SW480 (cell line): ENCODE data around the gene KIAA1671.

Experiments used
- DNase-seq: peaks from one replicate; pipeline ENCODE4 v3.0.0-alpha.2; 2016; ENCODE audit warnings: low spot score

The KIAA1671 gene

GRCh38 chr22:25045159-25045558 lies 92.6 kb downstream of the KIAA1671 start:
- no peak for DNase-seq

GRCh38 chr22:25048071-25048470 lies 95.6 kb downstream of the KIAA1671 start:
- no peak for DNase-seq

GRCh38 chr22:25048659-25049647 lies 96.4 kb downstream of the KIAA1671 start:
- peak; percentile 44 for DNase-seq

GRCh38 chr22:25049770-25050169 lies 97.3 kb downstream of the KIAA1671 start:
- no peak for DNase-seq

GRCh38 chr22:25050566-25050965 lies 98.0 kb downstream of the KIAA1671 start:
- no peak for DNase-seq

GRCh38 chr22:25051073-25051472 lies 98.6 kb downstream of the KIAA1671 start:
- DNase-seq, result no peak

GRCh38 chr22:25051983-25052710 lies 99.6 kb downstream of the KIAA1671 start:
- no peak for DNase-seq

- DNase-seq, result no peak
Observed at GRCh38 chr22:25053153-25053805, 100.8 kb downstream of the KIAA1671 start.

GRCh38 chr22:25054943-25055511 lies 102.5 kb downstream of the KIAA1671 start:
- no peak for DNase-seq

- DNase-seq, result peak; percentile 34
Observed at GRCh38 chr22:25057013-25057881, 104.7 kb downstream of the KIAA1671 start.

GRCh38 chr22:25059438-25059837 lies 106.9 kb downstream of the KIAA1671 start:
- DNase-seq, result no peak

- DNase-seq, result no peak
Observed at GRCh38 chr22:25060522-25061071, 108.1 kb downstream of the KIAA1671 start.

- DNase-seq, result no peak
Observed at GRCh38 chr22:25061134-25061533, 108.6 kb downstream of the KIAA1671 start.

GRCh38 chr22:25061605-25062376 lies 109.3 kb downstream of the KIAA1671 start:
- no peak for DNase-seq

- no peak for DNase-seq
Observed at GRCh38 chr22:25062386-25063085, 110.0 kb downstream of the KIAA1671 start.

- no peak for DNase-seq
Observed at GRCh38 chr22:25064894-25065560, 112.5 kb downstream of the KIAA1671 start.

- DNase-seq, result no peak
Observed at GRCh38 chr22:25066861-25067435, 114.4 kb downstream of the KIAA1671 start.

- DNase-seq, result peak; percentile 67
Observed at GRCh38 chr22:25067851-25068421, 115.4 kb downstream of the KIAA1671 start.
